ENCODE measurements around the gene HCN2. TPM values are rescaled to one million over a fixed set of nuclear protein-coding genes. Genes with fewer than 3 reads are reported as not detected.

The HCN2 gene
- total RNA-seq, 4 donors from 2014 or later, result 0.15 to 0.57 (median 0.29) TPM; not detected in 1

DNA sequence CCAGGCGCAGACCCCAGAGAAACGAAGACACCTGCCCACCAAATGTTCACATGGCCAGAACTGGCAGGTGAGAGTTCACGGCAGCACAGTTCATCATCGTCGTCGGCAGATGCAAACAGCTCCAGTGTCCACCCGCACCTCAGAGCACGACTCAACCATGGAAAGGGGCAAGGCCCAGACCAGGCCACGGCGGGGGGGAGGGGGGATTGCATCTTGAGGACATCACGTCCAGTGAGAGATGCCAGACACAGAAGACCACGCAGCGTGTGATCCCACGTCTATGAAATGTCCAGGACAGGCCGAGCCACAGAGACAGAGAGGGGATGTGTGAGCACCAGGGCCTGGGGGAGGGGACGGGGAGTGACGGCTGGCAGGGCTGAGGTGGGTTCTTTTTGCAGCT lies 66.0 kb downstream of the HCN2 start:
- 79 to 85% methylated on average over 11 to 14 of the region's 17 CpGs for WGBS, 2 donors
- Histone ChIP-seq H3K36me3 (peaks cover 22 to 78% (median 24%) of the 10 kb centered on the region in 3 donors), H3K4me1 (peaks cover 31 to 62% (median 34%) of the 10 kb centered on the region in 3 donors)

DNA sequence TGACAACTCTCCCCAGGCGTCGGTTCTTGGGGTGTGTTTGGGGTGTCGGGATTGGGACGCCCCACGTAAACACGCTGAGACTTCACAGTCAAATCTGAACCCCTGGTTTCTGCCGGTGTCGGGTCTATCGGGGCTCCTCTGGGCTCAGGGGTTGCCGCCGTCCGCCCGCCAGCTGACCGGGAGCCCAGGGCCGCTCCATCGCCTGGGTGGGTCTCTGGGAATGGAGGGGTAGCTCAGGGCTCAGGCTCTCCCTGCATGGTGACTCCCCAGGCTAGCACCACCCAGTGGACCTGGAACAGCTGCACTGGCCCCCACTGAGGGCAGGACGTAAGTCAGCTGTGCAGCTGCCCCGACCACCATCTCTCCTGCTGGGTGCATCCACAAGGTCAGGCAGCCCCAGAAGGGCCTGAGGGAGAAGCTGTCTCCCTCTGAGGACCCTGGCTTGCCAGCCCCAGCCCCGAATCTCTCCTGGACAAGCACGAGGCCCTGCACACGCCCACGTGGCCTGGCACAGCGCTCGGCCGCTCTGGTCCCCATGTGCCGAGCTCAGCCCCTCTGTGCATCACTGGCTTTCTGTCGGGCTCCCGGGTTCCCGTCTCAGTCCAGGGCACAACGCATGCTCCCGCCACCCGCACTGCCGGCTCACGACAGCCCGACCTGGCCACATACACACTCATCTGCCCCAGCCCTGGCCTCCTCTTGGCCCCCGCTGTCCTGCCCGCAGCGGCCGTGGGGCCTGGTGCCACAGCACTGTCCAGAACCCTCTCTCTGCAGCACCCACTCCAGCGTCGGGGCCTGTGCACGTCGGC lies 67.3 kb downstream of the HCN2 start:
- H3K27me3 ChIP-seq, result no peaks in the 10 kb centered on the region
- TF ChIP-seq, protein P1, sequence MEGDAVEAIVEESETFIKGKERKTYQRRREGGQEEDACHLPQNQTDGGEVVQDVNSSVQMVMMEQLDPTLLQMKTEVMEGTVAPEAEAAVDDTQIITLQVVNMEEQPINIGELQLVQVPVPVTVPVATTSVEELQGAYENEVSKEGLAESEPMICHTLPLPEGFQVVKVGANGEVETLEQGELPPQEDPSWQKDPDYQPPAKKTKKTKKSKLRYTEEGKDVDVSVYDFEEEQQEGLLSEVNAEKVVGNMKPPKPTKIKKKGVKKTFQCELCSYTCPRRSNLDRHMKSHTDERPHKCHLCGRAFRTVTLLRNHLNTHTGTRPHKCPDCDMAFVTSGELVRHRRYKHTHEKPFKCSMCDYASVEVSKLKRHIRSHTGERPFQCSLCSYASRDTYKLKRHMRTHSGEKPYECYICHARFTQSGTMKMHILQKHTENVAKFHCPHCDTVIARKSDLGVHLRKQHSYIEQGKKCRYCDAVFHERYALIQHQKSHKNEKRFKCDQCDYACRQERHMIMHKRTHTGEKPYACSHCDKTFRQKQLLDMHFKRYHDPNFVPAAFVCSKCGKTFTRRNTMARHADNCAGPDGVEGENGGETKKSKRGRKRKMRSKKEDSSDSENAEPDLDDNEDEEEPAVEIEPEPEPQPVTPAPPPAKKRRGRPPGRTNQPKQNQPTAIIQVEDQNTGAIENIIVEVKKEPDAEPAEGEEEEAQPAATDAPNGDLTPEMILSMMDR (IDR thresholded peaks at IDR 0.05), result no peak
- no peak for TF ChIP-seq POLR2A (IDR thresholded peaks at IDR 0.05)
- H3K4me1 ChIP-seq, result peaks cover 43 to 75% (median 46%) of the 10 kb centered on the region in 3 donors
- H3K36me3 ChIP-seq, result peaks cover 11 to 65% (median 13%) of the 10 kb centered on the region in 3 donors
- intact Hi-C loops (cut with DNase I), result no loop called here
- H3K9me3 ChIP-seq, result no peaks in the 10 kb centered on the region
- 72 to 92% methylated on average over 21 to 26 of the region's 43 CpGs for WGBS, 2 donors
- no peak overlapping the region for H3K27ac ChIP-seq
- no peak overlapping the region for H3K4me3 ChIP-seq
- DNase-seq, result no peak

More for the DNA sequence above, 66.0 kb downstream of the HCN2 start:
- intact Hi-C loops (cut with DNase I), result no loop called here
- Histone ChIP-seq H3K4me3 (no peak overlapping the region), H3K9me3 (no peaks in the 10 kb centered on the region), H3K27me3 (no peaks in the 10 kb centered on the region), H3K27ac (no peak overlapping the region)
- no peak for DNase-seq
- no peak for TF ChIP-seq POLR2A (IDR thresholded peaks at IDR 0.05)
- TF ChIP-seq, protein P1 (IDR thresholded peaks at IDR 0.05), result no peak

DNA sequence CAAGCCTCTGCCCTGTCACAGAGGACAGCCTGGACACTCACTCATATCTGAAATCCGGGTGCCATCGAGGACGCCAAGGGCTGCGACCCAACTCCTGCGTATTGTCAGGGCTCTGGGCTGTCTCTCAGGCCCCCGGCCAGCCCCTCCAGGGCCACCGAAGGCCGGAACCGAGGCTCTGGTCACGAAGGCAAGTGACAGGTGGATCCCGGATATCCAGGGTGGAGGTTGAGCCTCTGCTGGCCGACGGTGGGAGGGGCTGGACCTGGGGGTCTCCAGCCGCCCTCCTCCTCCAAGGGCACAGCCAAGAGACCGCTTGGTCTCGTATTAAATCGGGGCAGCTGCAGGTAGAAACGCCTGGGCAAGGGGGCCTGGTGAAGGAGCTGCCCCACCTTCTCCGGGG lies 67.9 kb downstream of the HCN2 start:
- Histone ChIP-seq H3K4me3 (no peak overlapping the region), H3K27ac (no peak overlapping the region), H3K9me3 (no peaks in the 10 kb centered on the region), H3K36me3 (peaks cover 6 to 59% (median 13%) of the 10 kb centered on the region in 3 donors), H3K27me3 (no peaks in the 10 kb centered on the region), H3K4me1 (peaks cover 45 to 79% (median 46%) of the 10 kb centered on the region in 3 donors)
- intact Hi-C loops (cut with DNase I), result no loop called here
- WGBS, 2 donors, result 61 to 80% methylated on average over 1 to 5 of the region's 19 CpGs
- TF ChIP-seq, protein P1 (IDR thresholded peaks at IDR 0.05), result no peak
- no peak for TF ChIP-seq POLR2A (IDR thresholded peaks at IDR 0.05)
- DNase-seq, result no peak

DNA sequence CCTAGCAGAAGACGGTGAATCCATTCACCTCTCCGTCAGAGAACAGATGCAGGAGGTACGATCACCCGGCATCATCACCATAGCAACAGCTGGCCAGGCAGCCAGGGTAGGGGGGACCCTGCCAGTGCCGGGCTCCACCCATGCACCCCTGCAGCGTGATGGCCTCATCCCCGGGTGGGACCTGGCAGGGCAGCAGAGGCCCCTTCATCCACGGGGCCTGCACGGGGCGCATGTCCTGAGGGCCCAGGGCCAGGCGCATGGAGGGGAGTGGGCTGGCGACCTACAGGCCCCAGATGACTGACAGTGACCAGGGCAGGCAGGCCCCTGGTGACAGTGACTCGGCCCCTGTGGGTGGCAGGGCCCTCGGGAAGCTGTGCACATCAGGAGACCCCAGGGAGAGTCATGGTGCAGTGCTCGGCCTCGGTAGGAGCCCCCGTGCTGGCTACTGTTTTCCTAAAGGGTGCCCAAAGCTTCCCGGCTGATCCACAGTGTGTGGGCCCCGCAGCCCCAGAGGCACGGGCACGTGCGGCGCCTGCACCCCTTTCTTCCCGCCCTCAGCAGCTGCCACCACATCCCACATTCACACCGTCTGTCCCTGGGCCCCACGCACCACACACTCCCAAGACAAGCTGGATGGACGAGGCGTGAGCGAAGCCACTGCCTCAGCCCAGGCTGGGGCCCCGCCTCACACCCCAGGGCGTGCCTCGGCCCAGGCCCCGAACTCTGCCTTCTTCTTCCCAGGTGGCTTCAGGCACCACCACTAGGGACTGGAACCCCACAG lies 68.6 kb downstream of the HCN2 start:
- H3K4me1 ChIP-seq, result peaks cover 45 to 79% (median 46%) of the 10 kb centered on the region in 3 donors
- intact Hi-C loops (cut with DNase I), result no loop called here
- peak overlapping the region in 3 of 4 donors; percentile 36 to 85 (median 52) for H3K4me3 ChIP-seq
- no peaks in the 10 kb centered on the region for H3K9me3 ChIP-seq
- TF ChIP-seq, protein P1 (IDR thresholded peaks at IDR 0.05), result peak in 1 of 6 experiments; percentile 9
- no peak for TF ChIP-seq POLR2A (IDR thresholded peaks at IDR 0.05)
- no peaks in the 10 kb centered on the region for H3K27me3 ChIP-seq
- no peak for DNase-seq
- H3K36me3 ChIP-seq, result peaks cover 0 to 52% (median 10%) of the 10 kb centered on the region in 3 donors
- 69 to 70% methylated on average over 2 to 7 of the region's 33 CpGs for WGBS, 2 donors
- H3K27ac ChIP-seq, result peak overlapping the region; percentile 93 to 99 (median 98)
